GM21367 (cell line): ENCODE data around the gene TTL.
"Not testable (repeated sequence)": the region's sequence is repeated elsewhere in the genome, so short reads cannot be mapped to it uniquely, and the experiment has no call there.

Experiments
- ATAC-seq: cut with Tn5 transposase; IDR thresholded peaks from one replicate; pipeline ENCODE4 v1.9.1; 2021; ENCODE audit not compliant: unreplicated experiment

TTL gene

GRCh38 chr2:112474844-112475486 is 7.0 kb upstream of the TTL start:
- ATAC-seq: no peak

- ATAC-seq: no peak
These were observed 5.5 kb upstream of the TTL start for GRCh38 chr2:112476434-112476833.

GRCh38 chr2:112480530-112481049 is 1.4 kb upstream of the TTL start:
- no peak for ATAC-seq

GRCh38 chr2:112481050-112481527 is 867 bp upstream of the TTL start:
- ATAC-seq: peak; percentile 67

- peak; percentile 6 for ATAC-seq
These were observed 519 bp downstream of the TTL start for GRCh38 chr2:112482309-112483041.

GRCh38 chr2:112483042-112483473 is 1.1 kb downstream of the TTL start:
- no peak for ATAC-seq

- ATAC-seq: no peak
These were observed 1.9 kb downstream of the TTL start for GRCh38 chr2:112483831-112484230.

GRCh38 chr2:112485849-112486248 is 3.9 kb downstream of the TTL start:
- no peak for ATAC-seq

GRCh38 chr2:112486895-112487294 is 4.9 kb downstream of the TTL start:
- no peak for ATAC-seq

- no peak for ATAC-seq
These were observed 5.5 kb downstream of the TTL start for GRCh38 chr2:112487444-112487961.

GRCh38 chr2:112488201-112488600 is 6.2 kb downstream of the TTL start:
- no peak for ATAC-seq

GRCh38 chr2:112491946-112492345 is 10.0 kb downstream of the TTL start:
- ATAC-seq: no peak

- no peak for ATAC-seq
These were observed 11.1 kb downstream of the TTL start for GRCh38 chr2:112493048-112493447.

GRCh38 chr2:112493858-112494648 is 12.1 kb downstream of the TTL start:
- ATAC-seq: no peak

GRCh38 chr2:112494828-112495227 is 12.9 kb downstream of the TTL start:
- no peak for ATAC-seq

GRCh38 chr2:112495878-112496277 is 13.9 kb downstream of the TTL start:
- ATAC-seq: not testable (repeated sequence)

- not testable (repeated sequence) for ATAC-seq
These were observed 19.0 kb downstream of the TTL start for GRCh38 chr2:112500850-112501484.

GRCh38 chr2:112509239-112509998 is 27.5 kb downstream of the TTL start:
- not testable (repeated sequence) for ATAC-seq

- no peak for ATAC-seq
These were observed 34.8 kb downstream of the TTL start for GRCh38 chr2:112516801-112517200.

GRCh38 chr2:112518807-112519206 is 36.9 kb downstream of the TTL start:
- no peak for ATAC-seq
